K562 (cell line): ENCODE data around the gene BRCA1. TPM values are rescaled to one million over a fixed set of nuclear protein-coding genes. Genes with fewer than 3 reads are reported as not detected.

Source experiments
- CHCHD3 ChIP-seq: fragments of 250-450 bp; sonication (Bioruptor Pico); IDR thresholded peaks from 2 replicates; pipeline ENCODE4 v2.1.2; 2022; ENCODE audit warnings: mild to moderate bottlenecking
- DACH1 ChIP-seq: fragments of 450-650 bp; IDR thresholded peaks from 2 replicates; pipeline ENCODE4 v1.6.1; 2018; ENCODE audit not compliant: partially characterized antibody
- HSF4 ChIP-seq: fragments of 250-450 bp; sonication (Bioruptor Pico); IDR thresholded peaks from 2 replicates; pipeline ENCODE4 v2.1.2; 2022; ENCODE audit warnings: mild to moderate bottlenecking, moderate library complexity, borderline replicate concordance
- NUFIP1 ChIP-seq: fragments of 450-650 bp; IDR thresholded peaks from 2 replicates; pipeline ENCODE4 v1.6.1; 2018; ENCODE audit not compliant: partially characterized antibody
- RBM17 ChIP-seq: fragments of 200-400 bp; formaldehyde crosslinking; IDR thresholded peaks from 2 replicates; pipeline ENCODE4 v1.6.1; 2017; ENCODE audit warnings: low read depth, mild to moderate bottlenecking, low read length, borderline replicate concordance
- RBM25 ChIP-seq: fragments of 200-400 bp; formaldehyde crosslinking; IDR thresholded peaks from 2 replicates; pipeline ENCODE4 v1.6.1; 2018; ENCODE audit warnings: low read length, low read depth, moderate library complexity; ENCODE audit not compliant: severe bottlenecking
- polyA plus RNA-seq, 8 experiments: library from polyadenylated mRNA; depleted of rRNA in 4 of 8; stranded (reverse) in 5 of 8; unstranded in 3 of 8; fragments of >200 nt; fragmentation: Nextera tagmentation in 2 of 8; fragmentation: Illumina TruSeq in 1 of 8; extraction: Ambion mirVana in 2 of 8; extraction: Trizol in 1 of 8; gene quantifications; 2 replicates each; pipeline versions ENCODE4 v1.2.1 to v1.2.3, GENCODE V29; 2011 to 2014; ENCODE audit warnings: inconsistent platforms in 1 of 8, missing spikeins in 1 of 8
- total RNA-seq, 7 experiments: library from RNA; depleted of rRNA in 6 of 7; stranded (reverse); fragments of >200 nt in 6 of 7; fragmentation: Illumina TruSeq in 2 of 7; extraction: Trizol in 2 of 7; gene quantifications; 2 replicates each; pipeline versions ENCODE4 v1.2.1 to v1.2.3, GENCODE V29; 2011 to 2021; ENCODE audit warnings: low replicate concordance in 1 of 7
- TF ChIP-seq, protein P1 (sequence below): fragments of 250-450 bp; sonication (Bioruptor Pico); IDR thresholded peaks from 2 replicates; pipeline ENCODE4 v1.5.0; 2020; ENCODE audit warnings: mild to moderate bottlenecking, borderline replicate concordance
- TF ChIP-seq, protein P2 (sequence below): fragments of 250-450 bp; sonication (Bioruptor Pico); IDR thresholded peaks from 2 replicates; pipeline ENCODE4 v1.8.0; 2021; ENCODE audit warnings: mild to moderate bottlenecking, moderate library complexity
- TF ChIP-seq, protein P3 (sequence below), 2 experiments: fragments of 450-650 bp in 1 of 2; sonication (generic) in 1 of 2; formaldehyde crosslinking; conservative IDR thresholded peaks; 2 replicates each; pipeline versions ENCODE4 v1.4.0 to v1.8.1; 2020 to 2022; ENCODE audit warnings: mild to moderate bottlenecking in 1 of 2, missing genetic modification reagents in 1 of 2
- TF ChIP-seq, protein P4 (sequence below), 2 experiments: fragments of 450-650 bp; IDR thresholded peaks; 2 replicates each; pipeline ENCODE4 v1.6.1; 2016
- TF ChIP-seq, protein P5 (sequence below): sonication (generic); formaldehyde crosslinking; IDR thresholded peaks from 2 replicates; pipeline ENCODE4 v1.8.0; 2023; ENCODE audit warnings: missing genetic modification reagents, mild to moderate bottlenecking, borderline replicate concordance
- TF ChIP-seq, protein P6 (sequence below): fragments of 250-450 bp; sonication (Bioruptor Pico); IDR thresholded peaks from 2 replicates; pipeline ENCODE4 v1.5.0; 2022; ENCODE audit warnings: mild to moderate bottlenecking

The BRCA1 gene
- total and polyA plus RNA-seq, 9 of the 15 experiments (the other 6 are each of a cell fraction or from before 2014, with no cell fraction given): 25.9 to 95.3 (median 62.3) TPM

DNA sequence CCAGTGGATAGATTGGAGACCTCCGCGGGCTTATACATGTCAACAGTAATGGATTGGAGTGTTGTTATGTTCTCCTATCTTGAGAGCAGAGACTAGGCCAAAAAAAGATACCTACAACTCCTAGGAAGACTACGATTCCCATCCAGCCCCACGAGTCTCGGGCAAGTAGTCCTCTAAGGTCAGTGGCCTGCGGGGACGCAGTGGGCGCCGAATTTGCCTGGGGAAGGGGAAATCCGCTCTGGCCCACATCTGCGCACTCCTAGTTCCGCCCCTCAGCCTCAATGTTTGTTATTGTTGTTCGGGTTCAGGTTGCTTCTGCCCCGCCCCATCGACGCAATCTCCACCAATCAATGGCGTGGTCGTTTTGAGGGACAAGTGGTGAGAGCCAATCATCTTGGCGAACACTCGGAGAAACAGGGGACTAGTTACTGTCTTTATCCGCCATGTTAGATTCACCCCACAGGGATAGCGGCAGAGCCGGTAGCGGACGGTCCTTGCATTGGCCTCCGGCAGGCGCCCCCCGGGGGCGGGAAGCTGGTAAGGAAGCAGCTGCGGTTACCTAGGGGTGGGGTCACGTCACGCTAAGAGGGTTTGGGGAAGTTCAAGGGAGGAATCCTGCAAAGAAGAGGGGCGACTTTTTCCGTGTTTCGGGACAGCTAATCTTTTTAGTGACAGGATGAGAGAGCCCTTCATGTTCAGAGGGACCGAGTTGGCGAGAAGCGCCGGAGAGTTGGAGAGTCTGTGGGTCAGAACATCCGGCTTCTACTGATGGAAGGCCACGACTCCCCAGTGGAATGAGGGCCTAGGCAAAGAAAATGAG lies 45.8 kb upstream of the BRCA1 start, which contains the start of gene NBR1 (continued):
- TF ChIP-seq, protein P1, sequence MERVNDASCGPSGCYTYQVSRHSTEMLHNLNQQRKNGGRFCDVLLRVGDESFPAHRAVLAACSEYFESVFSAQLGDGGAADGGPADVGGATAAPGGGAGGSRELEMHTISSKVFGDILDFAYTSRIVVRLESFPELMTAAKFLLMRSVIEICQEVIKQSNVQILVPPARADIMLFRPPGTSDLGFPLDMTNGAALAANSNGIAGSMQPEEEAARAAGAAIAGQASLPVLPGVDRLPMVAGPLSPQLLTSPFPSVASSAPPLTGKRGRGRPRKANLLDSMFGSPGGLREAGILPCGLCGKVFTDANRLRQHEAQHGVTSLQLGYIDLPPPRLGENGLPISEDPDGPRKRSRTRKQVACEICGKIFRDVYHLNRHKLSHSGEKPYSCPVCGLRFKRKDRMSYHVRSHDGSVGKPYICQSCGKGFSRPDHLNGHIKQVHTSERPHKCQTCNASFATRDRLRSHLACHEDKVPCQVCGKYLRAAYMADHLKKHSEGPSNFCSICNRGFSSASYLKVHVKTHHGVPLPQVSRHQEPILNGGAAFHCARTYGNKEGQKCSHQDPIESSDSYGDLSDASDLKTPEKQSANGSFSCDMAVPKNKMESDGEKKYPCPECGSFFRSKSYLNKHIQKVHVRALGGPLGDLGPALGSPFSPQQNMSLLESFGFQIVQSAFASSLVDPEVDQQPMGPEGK (CRISPR knock-in tag): no peak
- no peak for TF ChIP-seq CHCHD3 (CRISPR knock-in tag)
- TF ChIP-seq DACH1: no peak
- TF ChIP-seq, protein P2, sequence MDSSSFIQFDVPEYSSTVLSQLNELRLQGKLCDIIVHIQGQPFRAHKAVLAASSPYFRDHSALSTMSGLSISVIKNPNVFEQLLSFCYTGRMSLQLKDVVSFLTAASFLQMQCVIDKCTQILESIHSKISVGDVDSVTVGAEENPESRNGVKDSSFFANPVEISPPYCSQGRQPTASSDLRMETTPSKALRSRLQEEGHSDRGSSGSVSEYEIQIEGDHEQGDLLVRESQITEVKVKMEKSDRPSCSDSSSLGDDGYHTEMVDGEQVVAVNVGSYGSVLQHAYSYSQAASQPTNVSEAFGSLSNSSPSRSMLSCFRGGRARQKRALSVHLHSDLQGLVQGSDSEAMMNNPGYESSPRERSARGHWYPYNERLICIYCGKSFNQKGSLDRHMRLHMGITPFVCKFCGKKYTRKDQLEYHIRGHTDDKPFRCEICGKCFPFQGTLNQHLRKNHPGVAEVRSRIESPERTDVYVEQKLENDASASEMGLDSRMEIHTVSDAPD (CRISPR knock-in tag): no peak
- TF ChIP-seq RBM25: peak; percentile 90
- TF ChIP-seq NUFIP1: no peak
- TF ChIP-seq, protein P3, sequence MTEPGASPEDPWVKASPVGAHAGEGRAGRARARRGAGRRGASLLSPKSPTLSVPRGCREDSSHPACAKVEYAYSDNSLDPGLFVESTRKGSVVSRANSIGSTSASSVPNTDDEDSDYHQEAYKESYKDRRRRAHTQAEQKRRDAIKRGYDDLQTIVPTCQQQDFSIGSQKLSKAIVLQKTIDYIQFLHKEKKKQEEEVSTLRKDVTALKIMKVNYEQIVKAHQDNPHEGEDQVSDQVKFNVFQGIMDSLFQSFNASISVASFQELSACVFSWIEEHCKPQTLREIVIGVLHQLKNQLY (CRISPR knock-in tag; conservative IDR thresholded peaks at IDR 0.05): no peak
- TF ChIP-seq, protein P4, sequence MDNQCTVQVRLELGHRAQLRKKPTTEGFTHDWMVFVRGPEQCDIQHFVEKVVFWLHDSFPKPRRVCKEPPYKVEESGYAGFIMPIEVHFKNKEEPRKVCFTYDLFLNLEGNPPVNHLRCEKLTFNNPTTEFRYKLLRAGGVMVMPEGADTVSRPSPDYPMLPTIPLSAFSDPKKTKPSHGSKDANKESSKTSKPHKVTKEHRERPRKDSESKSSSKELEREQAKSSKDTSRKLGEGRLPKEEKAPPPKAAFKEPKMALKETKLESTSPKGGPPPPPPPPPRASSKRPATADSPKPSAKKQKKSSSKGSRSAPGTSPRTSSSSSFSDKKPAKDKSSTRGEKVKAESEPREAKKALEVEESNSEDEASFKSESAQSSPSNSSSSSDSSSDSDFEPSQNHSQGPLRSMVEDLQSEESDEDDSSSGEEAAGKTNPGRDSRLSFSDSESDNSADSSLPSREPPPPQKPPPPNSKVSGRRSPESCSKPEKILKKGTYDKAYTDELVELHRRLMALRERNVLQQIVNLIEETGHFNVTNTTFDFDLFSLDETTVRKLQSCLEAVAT (IDR thresholded peaks at IDR 0.05): peak in 1 of 2 experiments; percentile 79; a peak in 2 of 4 replicates
- TF ChIP-seq, protein P5, sequence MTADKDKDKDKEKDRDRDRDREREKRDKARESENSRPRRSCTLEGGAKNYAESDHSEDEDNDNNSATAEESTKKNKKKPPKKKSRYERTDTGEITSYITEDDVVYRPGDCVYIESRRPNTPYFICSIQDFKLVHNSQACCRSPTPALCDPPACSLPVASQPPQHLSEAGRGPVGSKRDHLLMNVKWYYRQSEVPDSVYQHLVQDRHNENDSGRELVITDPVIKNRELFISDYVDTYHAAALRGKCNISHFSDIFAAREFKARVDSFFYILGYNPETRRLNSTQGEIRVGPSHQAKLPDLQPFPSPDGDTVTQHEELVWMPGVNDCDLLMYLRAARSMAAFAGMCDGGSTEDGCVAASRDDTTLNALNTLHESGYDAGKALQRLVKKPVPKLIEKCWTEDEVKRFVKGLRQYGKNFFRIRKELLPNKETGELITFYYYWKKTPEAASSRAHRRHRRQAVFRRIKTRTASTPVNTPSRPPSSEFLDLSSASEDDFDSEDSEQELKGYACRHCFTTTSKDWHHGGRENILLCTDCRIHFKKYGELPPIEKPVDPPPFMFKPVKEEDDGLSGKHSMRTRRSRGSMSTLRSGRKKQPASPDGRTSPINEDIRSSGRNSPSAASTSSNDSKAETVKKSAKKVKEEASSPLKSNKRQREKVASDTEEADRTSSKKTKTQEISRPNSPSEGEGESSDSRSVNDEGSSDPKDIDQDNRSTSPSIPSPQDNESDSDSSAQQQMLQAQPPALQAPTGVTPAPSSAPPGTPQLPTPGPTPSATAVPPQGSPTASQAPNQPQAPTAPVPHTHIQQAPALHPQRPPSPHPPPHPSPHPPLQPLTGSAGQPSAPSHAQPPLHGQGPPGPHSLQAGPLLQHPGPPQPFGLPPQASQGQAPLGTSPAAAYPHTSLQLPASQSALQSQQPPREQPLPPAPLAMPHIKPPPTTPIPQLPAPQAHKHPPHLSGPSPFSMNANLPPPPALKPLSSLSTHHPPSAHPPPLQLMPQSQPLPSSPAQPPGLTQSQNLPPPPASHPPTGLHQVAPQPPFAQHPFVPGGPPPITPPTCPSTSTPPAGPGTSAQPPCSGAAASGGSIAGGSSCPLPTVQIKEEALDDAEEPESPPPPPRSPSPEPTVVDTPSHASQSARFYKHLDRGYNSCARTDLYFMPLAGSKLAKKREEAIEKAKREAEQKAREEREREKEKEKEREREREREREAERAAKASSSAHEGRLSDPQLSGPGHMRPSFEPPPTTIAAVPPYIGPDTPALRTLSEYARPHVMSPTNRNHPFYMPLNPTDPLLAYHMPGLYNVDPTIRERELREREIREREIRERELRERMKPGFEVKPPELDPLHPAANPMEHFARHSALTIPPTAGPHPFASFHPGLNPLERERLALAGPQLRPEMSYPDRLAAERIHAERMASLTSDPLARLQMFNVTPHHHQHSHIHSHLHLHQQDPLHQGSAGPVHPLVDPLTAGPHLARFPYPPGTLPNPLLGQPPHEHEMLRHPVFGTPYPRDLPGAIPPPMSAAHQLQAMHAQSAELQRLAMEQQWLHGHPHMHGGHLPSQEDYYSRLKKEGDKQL (CRISPR knock-in tag): no peak
- no peak for TF ChIP-seq HSF4 (CRISPR knock-in tag)
- TF ChIP-seq RBM17: no peak
- TF ChIP-seq, protein P6, sequence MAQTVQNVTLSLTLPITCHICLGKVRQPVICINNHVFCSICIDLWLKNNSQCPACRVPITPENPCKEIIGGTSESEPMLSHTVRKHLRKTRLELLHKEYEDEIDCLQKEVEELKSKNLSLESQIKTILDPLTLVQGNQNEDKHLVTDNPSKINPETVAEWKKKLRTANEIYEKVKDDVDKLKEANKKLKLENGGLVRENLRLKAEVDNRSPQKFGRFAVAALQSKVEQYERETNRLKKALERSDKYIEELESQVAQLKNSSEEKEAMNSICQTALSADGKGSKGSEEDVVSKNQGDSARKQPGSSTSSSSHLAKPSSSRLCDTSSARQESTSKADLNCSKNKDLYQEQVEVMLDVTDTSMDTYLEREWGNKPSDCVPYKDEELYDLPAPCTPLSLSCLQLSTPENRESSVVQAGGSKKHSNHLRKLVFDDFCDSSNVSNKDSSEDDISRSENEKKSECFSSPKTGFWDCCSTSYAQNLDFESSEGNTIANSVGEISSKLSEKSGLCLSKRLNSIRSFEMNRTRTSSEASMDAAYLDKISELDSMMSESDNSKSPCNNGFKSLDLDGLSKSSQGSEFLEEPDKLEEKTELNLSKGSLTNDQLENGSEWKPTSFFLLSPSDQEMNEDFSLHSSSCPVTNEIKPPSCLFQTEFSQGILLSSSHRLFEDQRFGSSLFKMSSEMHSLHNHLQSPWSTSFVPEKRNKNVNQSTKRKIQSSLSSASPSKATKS (CRISPR knock-in tag): no peak
